DND-41 (cell line): Measurements from ENCODE around the gene MYH9.

Experiments
- ATAC-seq: fragments of 200-7000 bp; cut with Tn5 transposase; 3 replicates; pipeline ENCODE4 v1.9.1; 2021; ENCODE audit warnings: low read depth; ENCODE audit not compliant: insufficient read depth
- DNase-seq: peaks from one replicate; pipeline ENCODE4 v3.0.0-alpha.2; 2020
- H2AFZ ChIP-seq: 2 replicates; pipeline ENCODE4 v1.6.0; 2012; ENCODE audit warnings: low read depth, low read length
- H3K27ac ChIP-seq: 2 replicates; pipeline ENCODE4 v1.5.1; 2012; ENCODE audit warnings: low read length, inconsistent platforms
- H3K27me3 ChIP-seq: fragments of 200-600 bp; sonication (generic); 2 replicates; pipeline ENCODE4 v1.6.0; 2012; ENCODE audit warnings: low read length, mild to moderate bottlenecking, inconsistent platforms; ENCODE audit not compliant: insufficient read depth, poor library complexity
- H3K36me3 ChIP-seq: 2 replicates; pipeline ENCODE4 v1.5.1; 2012; ENCODE audit warnings: low read length, inconsistent platforms; ENCODE audit not compliant: insufficient read depth
- H3K4me1 ChIP-seq: 2 replicates; pipeline ENCODE4 v1.5.1; 2012; ENCODE audit warnings: mild to moderate bottlenecking, low read length; ENCODE audit not compliant: insufficient read depth
- H3K4me2 ChIP-seq: 2 replicates; pipeline ENCODE4 v1.6.0; 2012; ENCODE audit warnings: mild to moderate bottlenecking, moderate library complexity, low read length, inconsistent platforms; ENCODE audit not compliant: insufficient read depth
- H3K4me3 ChIP-seq, 2 experiments: fragments of 200-600 bp in 1 of 2; shearing (Covaris generic) in 1 of 2; 2 replicates each; pipeline ENCODE4 v1.5.1; 2012 to 2016; ENCODE audit warnings: inconsistent platforms in 2 of 2, low read length in 2 of 2, mild to moderate bottlenecking in 2 of 2, low read depth in 1 of 2, moderate library complexity in 1 of 2
- H3K79me2 ChIP-seq: 2 replicates; pipeline ENCODE4 v1.6.0; 2012; ENCODE audit warnings: low read length, inconsistent platforms; ENCODE audit not compliant: insufficient read depth
- H3K9ac ChIP-seq: 2 replicates; pipeline ENCODE4 v1.6.0; 2012; ENCODE audit warnings: low read depth, mild to moderate bottlenecking, inconsistent platforms, low read length, moderate library complexity
- H3K9me3 ChIP-seq: 2 replicates; pipeline ENCODE4 v1.5.1; 2012; ENCODE audit warnings: low read length, moderate library complexity, mild to moderate bottlenecking, inconsistent platforms; ENCODE audit not compliant: insufficient read depth, severe bottlenecking
- H4K20me1 ChIP-seq: 2 replicates; pipeline ENCODE4 v1.6.0; 2012; ENCODE audit warnings: low read length; ENCODE audit not compliant: insufficient read depth
- CTCF ChIP-seq: IDR thresholded peaks from 2 replicates; pipeline ENCODE4 v1.5.1; 2012; ENCODE audit warnings: borderline replicate concordance, low read length, moderate library complexity, mild to moderate bottlenecking; ENCODE audit not compliant: poor library complexity, severe bottlenecking; ENCODE audit errors: extremely low read depth
- EZH2 ChIP-seq: IDR thresholded peaks from 3 replicates; pipeline ENCODE4 v1.6.1; 2012; ENCODE audit warnings: borderline replicate concordance, low read depth, mild to moderate bottlenecking, moderate library complexity, low read length, inconsistent platforms; ENCODE audit not compliant: severe bottlenecking

Gene MYH9

GRCh38 chr22:36343070-36343719, 44.6 kb downstream of the MYH9 start:
- Histone ChIP-seq H3K4me2 (no peak overlapping the region), H3K9me3 (no peaks in the 10 kb centered on the region), H3K4me3 (no peak overlapping the region), H3K36me3 (peaks cover 89% of the 10 kb centered on the region), H3K9ac (no peak overlapping the region), H3K27ac (no peak overlapping the region), H3K4me1 (no peaks in the 10 kb centered on the region; the same call in 1 of the 2 replicates), H4K20me1 (peaks cover 51% of the 10 kb centered on the region), H3K79me2 (peaks cover 78% of the 10 kb centered on the region), H3K27me3 (no peaks in the 10 kb centered on the region), H2AFZ (no peak overlapping the region)
- ATAC-seq (no peak), DNase-seq (no peak)
- TF ChIP-seq EZH2, result no peak
- no peak for TF ChIP-seq CTCF

- H3K4me1 ChIP-seq, result no peaks in the 10 kb centered on the region; the same call in 1 of the 2 replicates
- no peaks in the 10 kb centered on the region for H3K27me3 ChIP-seq
- DNase-seq, result no peak
- H3K4me3 ChIP-seq, result no peak overlapping the region
- H3K9me3 ChIP-seq, result no peaks in the 10 kb centered on the region
- H3K27ac ChIP-seq, result no peak overlapping the region
- H3K9ac ChIP-seq, result no peak overlapping the region
- ATAC-seq, result no peak
- TF ChIP-seq CTCF (no peak), EZH2 (no peak)
- peaks cover 93% of the 10 kb centered on the region for H3K36me3 ChIP-seq
- peaks cover 49% of the 10 kb centered on the region for H4K20me1 ChIP-seq
- peaks cover 77% of the 10 kb centered on the region for H3K79me2 ChIP-seq
- H3K4me2 ChIP-seq, result no peak overlapping the region
- H2AFZ ChIP-seq, result no peak overlapping the region
Measured at GRCh38 chr22:36341640-36342041, 46.1 kb downstream of the MYH9 start.

DNA sequence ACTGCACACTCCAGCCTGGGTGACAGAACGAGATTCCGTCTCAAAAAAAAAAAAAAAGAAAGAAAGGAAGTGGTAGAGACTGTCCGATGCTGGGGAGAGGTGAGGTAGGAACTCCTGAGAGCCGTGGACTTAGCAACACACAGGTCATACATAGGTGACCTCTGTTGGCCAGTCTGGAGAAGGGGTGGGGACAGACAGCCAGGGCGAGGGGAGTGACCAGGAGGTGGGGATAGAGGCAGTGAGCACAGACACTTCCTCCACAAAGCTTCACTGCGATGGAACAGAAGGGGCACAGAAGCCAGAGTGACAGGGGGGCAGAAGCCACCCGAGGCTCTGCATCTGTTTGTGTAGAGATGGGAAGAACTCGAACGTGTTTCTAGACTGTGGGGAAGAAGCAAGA, 47.1 kb downstream of the MYH9 start:
- H3K9me3 ChIP-seq, result no peaks in the 10 kb centered on the region
- no peak overlapping the region for H3K4me2 ChIP-seq
- H3K79me2 ChIP-seq, result peaks cover 77% of the 10 kb centered on the region
- ATAC-seq (no peak), DNase-seq (no peak)
- TF ChIP-seq CTCF, result no peak
- TF ChIP-seq EZH2, result no peak
- H3K36me3 ChIP-seq, result peaks cover 93% of the 10 kb centered on the region
- no peak overlapping the region for H2AFZ ChIP-seq
- H3K27me3 ChIP-seq, result no peaks in the 10 kb centered on the region
- H4K20me1 ChIP-seq, result peaks cover 51% of the 10 kb centered on the region
- no peak overlapping the region for H3K4me3 ChIP-seq
- no peak overlapping the region for H3K9ac ChIP-seq
- peaks cover under 1% of the 10 kb centered on the region; the same call in 1 of the 2 replicates for H3K4me1 ChIP-seq
- H3K27ac ChIP-seq, result no peak overlapping the region
